Esophagus squamous epithelium (tissue), 5 donors: Measurements from ENCODE around the gene ITGB8. TPM values are rescaled to one million over a fixed set of nuclear protein-coding genes. Genes with fewer than 3 reads are reported as not detected.

Experiments used
- DNase-seq: peaks from one replicate; lab custom pipeline; 2025; lab: John Stamatoyannopoulos, UW
- H3K27ac ChIP-seq, 4 donors: fragments of 200-600 bp; sonication (generic); one replicate each; pipeline ENCODE4 v1.5.1; 2016 to 2019; ENCODE audit warnings: mild to moderate bottlenecking in 1 of 4
- H3K27me3 ChIP-seq, 4 donors: fragments of 200-600 bp; sonication (generic); 1 replicate in 3 of 4; 2 replicates in 1 of 4; pipeline versions ENCODE4 v1.5.1 to v1.6.0; 2017 to 2021; ENCODE audit warnings: antibody characterized with exemption in 1 of 4
- H3K36me3 ChIP-seq, 3 donors: fragments of 200-600 bp; sonication (generic); one replicate each; pipeline ENCODE4 v1.5.1; 2016 to 2019
- H3K4me1 ChIP-seq, 3 donors: fragments of 200-600 bp; sonication (generic); one replicate each; pipeline ENCODE4 v1.5.1; 2017 to 2019
- H3K4me3 ChIP-seq, 4 donors: fragments of 200-600 bp; sonication (generic); 1 replicate in 3 of 4; 2 replicates in 1 of 4; pipeline ENCODE4 v1.5.1; 2016 to 2019; ENCODE audit warnings: mild to moderate bottlenecking in 2 of 4, moderate library complexity in 1 of 4
- H3K9me3 ChIP-seq, 3 donors: fragments of 200-600 bp; sonication (generic); one replicate each; pipeline ENCODE4 v1.5.1; 2016 to 2019
- POLR2A ChIP-seq, 4 donors: fragments of 450-650 bp; IDR thresholded peaks; one replicate each; pipeline ENCODE4 v1.6.1; 2017; ENCODE audit warnings: antibody characterized with exemption in 4 of 4, mild to moderate bottlenecking in 4 of 4, moderate library complexity in 3 of 4
- WGBS, 2 donors: methylation state at CpG; one replicate each; pipeline ENCODE4 v1.1.5; 2018; 5-methylcytosine and 5-hydroxymethylcytosine counted together
- intact Hi-C: fragments of 100-400 bp; cut with DNase I; formaldehyde crosslinking; loops from one replicate; pipeline ENCODE4 v1.15.0; 2022
- total RNA-seq, 4 donors: library from RNA; depleted of rRNA; stranded (reverse); fragments of >200 nt; gene quantifications; one replicate each; pipeline ENCODE4 v1.1.0, GENCODE V29; 2016
- TF ChIP-seq, protein P1 (sequence below), 6 experiments: fragments of 450-650 bp in 4 of 6; fragments of 200-600 bp in 2 of 6; sonication (generic) in 2 of 6; IDR thresholded peaks; one replicate each; pipeline ENCODE4 v1.5.1; 2016 to 2019; ENCODE audit warnings: antibody characterized with exemption in 6 of 6, mild to moderate bottlenecking in 4 of 6, moderate library complexity in 4 of 6
- donor health status: DM: yes; HTN: yes; CAD: no.

Gene ITGB8
- total RNA-seq, 4 donors from 2014 or later, result 23.5 to 30.6 (median 27.4) TPM

GRCh38 chr7:20365486-20365885 is 34.8 kb downstream of the ITGB8 start:
- Histone ChIP-seq H3K4me1 (peaks cover 0 to 16% (median 0%) of the 10 kb centered on the region in 3 donors), H3K27me3 (no peaks in the 10 kb centered on the region), H3K9me3 (no peaks in the 10 kb centered on the region), H3K4me3 (no peak overlapping the region), H3K36me3 (peaks cover 0 to 57% (median 0%) of the 10 kb centered on the region in 3 donors), H3K27ac (no peak overlapping the region)
- TF ChIP-seq, protein P1, sequence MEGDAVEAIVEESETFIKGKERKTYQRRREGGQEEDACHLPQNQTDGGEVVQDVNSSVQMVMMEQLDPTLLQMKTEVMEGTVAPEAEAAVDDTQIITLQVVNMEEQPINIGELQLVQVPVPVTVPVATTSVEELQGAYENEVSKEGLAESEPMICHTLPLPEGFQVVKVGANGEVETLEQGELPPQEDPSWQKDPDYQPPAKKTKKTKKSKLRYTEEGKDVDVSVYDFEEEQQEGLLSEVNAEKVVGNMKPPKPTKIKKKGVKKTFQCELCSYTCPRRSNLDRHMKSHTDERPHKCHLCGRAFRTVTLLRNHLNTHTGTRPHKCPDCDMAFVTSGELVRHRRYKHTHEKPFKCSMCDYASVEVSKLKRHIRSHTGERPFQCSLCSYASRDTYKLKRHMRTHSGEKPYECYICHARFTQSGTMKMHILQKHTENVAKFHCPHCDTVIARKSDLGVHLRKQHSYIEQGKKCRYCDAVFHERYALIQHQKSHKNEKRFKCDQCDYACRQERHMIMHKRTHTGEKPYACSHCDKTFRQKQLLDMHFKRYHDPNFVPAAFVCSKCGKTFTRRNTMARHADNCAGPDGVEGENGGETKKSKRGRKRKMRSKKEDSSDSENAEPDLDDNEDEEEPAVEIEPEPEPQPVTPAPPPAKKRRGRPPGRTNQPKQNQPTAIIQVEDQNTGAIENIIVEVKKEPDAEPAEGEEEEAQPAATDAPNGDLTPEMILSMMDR (IDR thresholded peaks at IDR 0.05), result no peak
- no peak for TF ChIP-seq POLR2A (IDR thresholded peaks at IDR 0.05)
- no peak for DNase-seq
- intact Hi-C loops, result no loop called here
- 65 to 81% methylated on average over 4 of the region's 4 CpGs for WGBS, 2 donors

- WGBS, 2 donors, result 83 to 95% methylated on average over 1 of the region's 1 CpG
- peaks cover 0 to 25% (median 0%) of the 10 kb centered on the region in 3 donors for H3K36me3 ChIP-seq
- H3K27ac ChIP-seq, result no peak overlapping the region
- H3K4me3 ChIP-seq, result no peak overlapping the region
- intact Hi-C loops, result no loop called here
- no peaks in the 10 kb centered on the region for H3K27me3 ChIP-seq
- no peaks in the 10 kb centered on the region for H3K9me3 ChIP-seq
- no peak for DNase-seq
- H3K4me1 ChIP-seq, result no peaks in the 10 kb centered on the region
- no peak for TF ChIP-seq POLR2A (IDR thresholded peaks at IDR 0.05)
- TF ChIP-seq, protein P1 (IDR thresholded peaks at IDR 0.05), result no peak
Observed at GRCh38 chr7:20374399-20374798, 43.7 kb downstream of the ITGB8 start.

DNA sequence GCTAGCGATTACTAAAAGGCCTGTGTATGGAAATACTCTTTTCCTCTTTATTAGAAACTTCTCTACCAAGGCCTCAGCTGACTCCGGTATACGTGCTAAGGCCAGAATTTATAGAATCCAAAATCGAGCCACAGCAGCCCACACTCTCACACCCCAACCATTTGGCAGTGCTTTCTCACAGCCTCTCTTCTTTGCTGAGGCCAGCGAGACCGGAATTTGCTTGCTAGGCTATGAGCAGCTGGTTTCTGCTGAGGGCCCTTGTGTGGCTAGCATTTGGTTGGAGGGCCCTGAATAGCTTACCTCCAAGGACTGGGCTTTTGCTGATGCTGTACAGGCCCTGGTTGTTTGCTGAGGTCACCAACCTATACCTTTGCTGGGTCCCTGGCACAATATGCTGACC is 46.1 kb downstream of the ITGB8 start:
- no peaks in the 10 kb centered on the region for H3K27me3 ChIP-seq
- peaks cover 0 to 43% (median 4%) of the 10 kb centered on the region in 3 donors for H3K36me3 ChIP-seq
- H3K27ac ChIP-seq, result no peak overlapping the region
- intact Hi-C loops, result no loop called here
- no peak for DNase-seq
- H3K4me3 ChIP-seq, result no peak overlapping the region
- 87 to 91% methylated on average over 6 of the region's 6 CpGs for WGBS, 2 donors
- TF ChIP-seq, protein P1 (IDR thresholded peaks at IDR 0.05), result no peak
- TF ChIP-seq POLR2A (IDR thresholded peaks at IDR 0.05), result no peak
- no peaks in the 10 kb centered on the region for H3K9me3 ChIP-seq
- H3K4me1 ChIP-seq, result no peaks in the 10 kb centered on the region

DNA sequence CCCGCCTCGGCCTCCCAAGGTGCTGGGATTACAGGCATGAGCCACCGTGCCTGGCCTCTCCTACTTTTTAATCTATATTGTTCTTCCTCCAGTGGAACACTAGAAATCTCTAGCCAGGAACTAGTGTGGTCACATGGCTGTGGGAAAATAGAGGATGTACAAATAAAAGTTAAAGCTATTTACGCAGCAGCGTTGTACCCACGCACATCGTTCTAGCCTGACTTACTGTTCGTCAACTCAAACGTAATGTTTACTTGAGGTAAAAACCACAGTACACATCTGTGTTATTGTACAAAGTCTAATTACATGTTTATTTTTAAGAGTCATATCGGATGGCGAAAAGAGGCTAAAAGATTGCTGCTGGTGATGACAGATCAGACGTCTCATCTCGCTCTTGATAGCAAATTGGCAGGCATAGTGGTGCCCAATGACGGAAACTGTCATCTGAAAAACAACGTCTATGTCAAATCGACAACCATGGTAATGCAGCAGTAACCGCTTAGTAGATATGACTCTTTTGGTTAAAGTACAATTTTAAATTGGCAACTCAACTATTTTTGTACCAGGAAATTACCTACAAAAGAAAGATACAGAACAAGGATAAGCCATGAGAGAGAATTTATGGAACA is 50.8 kb downstream of the ITGB8 start:
- no peak for TF ChIP-seq POLR2A (IDR thresholded peaks at IDR 0.05)
- TF ChIP-seq, protein P1 (IDR thresholded peaks at IDR 0.05), result no peak
- intact Hi-C loops, result no loop called here
- peaks cover 0 to 10% (median 0%) of the 10 kb centered on the region in 3 donors for H3K4me1 ChIP-seq
- peaks cover 0 to 80% (median 4%) of the 10 kb centered on the region in 3 donors for H3K36me3 ChIP-seq
- no peaks in the 10 kb centered on the region for H3K27me3 ChIP-seq
- H3K9me3 ChIP-seq, result no peaks in the 10 kb centered on the region
- WGBS, 2 donors, result 94% methylated on average over 17 of the region's 17 CpGs
- H3K27ac ChIP-seq, result no peak overlapping the region
- H3K4me3 ChIP-seq, result no peak overlapping the region
- DNase-seq, result no peak

DNA sequence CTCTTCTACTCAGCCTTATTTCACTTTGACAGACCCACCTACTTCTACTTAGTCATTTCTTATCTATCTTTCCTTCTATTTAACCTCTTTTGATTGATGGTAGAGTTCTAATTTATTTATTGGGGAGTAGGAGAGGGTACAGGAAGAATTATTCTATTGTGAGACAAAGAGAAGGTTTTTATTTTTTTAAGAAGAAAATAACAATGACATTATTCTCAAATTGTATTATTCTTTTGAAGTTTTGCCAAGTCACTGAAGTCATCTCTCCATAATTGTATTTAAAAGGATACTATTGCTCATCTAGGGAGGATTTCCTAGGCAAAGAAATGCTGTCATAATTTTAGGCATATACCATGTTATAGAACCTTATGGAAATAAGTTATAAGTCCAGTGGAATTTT is 52.7 kb downstream of the ITGB8 start:
- H3K4me3 ChIP-seq, result no peak overlapping the region
- TF ChIP-seq, protein P1 (IDR thresholded peaks at IDR 0.05), result no peak
- no peak for TF ChIP-seq POLR2A (IDR thresholded peaks at IDR 0.05)
- intact Hi-C loops, result no loop called here
- no peak overlapping the region for H3K27ac ChIP-seq
- H3K36me3 ChIP-seq, result peaks cover 0 to 86% (median 4%) of the 10 kb centered on the region in 3 donors
- no peaks in the 10 kb centered on the region for H3K9me3 ChIP-seq
- no peaks in the 10 kb centered on the region for H3K27me3 ChIP-seq
- peaks cover 0 to 10% (median 0%) of the 10 kb centered on the region in 3 donors for H3K4me1 ChIP-seq
- DNase-seq, result no peak
